GM18867 (cell line): Measurements from ENCODE around the gene KCNJ6.
"Not testable (repeated sequence)": the region's sequence is repeated elsewhere in the genome, so short reads cannot be mapped to it uniquely, and the experiment has no call there.

Experiments used
- ATAC-seq: cut with Tn5 transposase; IDR thresholded peaks from one replicate; pipeline ENCODE4 v1.9.1; 2021; ENCODE audit warnings: mild to moderate bottlenecking, moderate library complexity; ENCODE audit not compliant: unreplicated experiment

KCNJ6 gene

GRCh38 chr21:37916310-37917051, at the start of gene KCNJ6:
KCNJ6 (minus strand) TSS chr21:37916457; CDS start chr21:37840682, 75,775 bp downstream.
- ATAC-seq = no peak

- no peak for ATAC-seq
Observed at GRCh38 chr21:37965088-37965805, 49.0 kb upstream of the KCNJ6 start.

- ATAC-seq = no peak
Observed at GRCh38 chr21:37958537-37958936, 42.3 kb upstream of the KCNJ6 start.

- ATAC-seq = no peak
Observed at GRCh38 chr21:37956772-37957171, 40.5 kb upstream of the KCNJ6 start.

GRCh38 chr21:37945036-37945435, 28.8 kb upstream of the KCNJ6 start:
- no peak for ATAC-seq

GRCh38 chr21:37944496-37944895, 28.2 kb upstream of the KCNJ6 start:
- no peak for ATAC-seq

GRCh38 chr21:37940691-37941090, 24.4 kb upstream of the KCNJ6 start:
- ATAC-seq = no peak

- no peak for ATAC-seq
Observed at GRCh38 chr21:37939838-37940237, 23.6 kb upstream of the KCNJ6 start.

GRCh38 chr21:37939251-37939650, 23.0 kb upstream of the KCNJ6 start:
- no peak for ATAC-seq

- no peak for ATAC-seq
Observed at GRCh38 chr21:37937668-37938067, 21.4 kb upstream of the KCNJ6 start.

- ATAC-seq = no peak
Observed at GRCh38 chr21:37936010-37936785, 19.9 kb upstream of the KCNJ6 start.

GRCh38 chr21:37932936-37933335, 16.7 kb upstream of the KCNJ6 start:
- ATAC-seq = no peak

GRCh38 chr21:37927711-37928110, 11.5 kb upstream of the KCNJ6 start:
- ATAC-seq = no peak

- ATAC-seq = no peak
Observed at GRCh38 chr21:37921091-37921490, 4.8 kb upstream of the KCNJ6 start.

- not testable (repeated sequence) for ATAC-seq
Observed at GRCh38 chr21:37920302-37920701, 4.0 kb upstream of the KCNJ6 start.

GRCh38 chr21:37917612-37918011, 1.4 kb upstream of the KCNJ6 start:
- ATAC-seq = no peak

- ATAC-seq = no peak
Observed at GRCh38 chr21:37915941-37916309, 332 bp downstream of the KCNJ6 start.

GRCh38 chr21:37915497-37915911, 753 bp downstream of the KCNJ6 start:
- ATAC-seq = no peak

- ATAC-seq = no peak
Observed at GRCh38 chr21:37912616-37913015, 3.6 kb downstream of the KCNJ6 start.

- no peak for ATAC-seq
Observed at GRCh38 chr21:37909936-37910335, 6.3 kb downstream of the KCNJ6 start.

- ATAC-seq = no peak
Observed at GRCh38 chr21:37908691-37909090, 7.6 kb downstream of the KCNJ6 start.

- ATAC-seq = no peak
Observed at GRCh38 chr21:37907076-37907475, 9.2 kb downstream of the KCNJ6 start.
